Lower leg skin (tissue), 4 donors: Measurements from ENCODE around the gene NNMT. TPM values are rescaled to one million over a fixed set of nuclear protein-coding genes. Genes with fewer than 3 reads are reported as not detected.
A peak's percentile ranks its signal among the peaks of the same experiment; 100 is the strongest.

Experiments
- DNase-seq, 2 donors: peaks; one replicate each; pipeline ENCODE4 v3.0.0-alpha.2; 2019; ENCODE audit warnings: low spot score in 2 of 2
- H3K4me3 ChIP-seq: fragments of 200-600 bp; sonication (generic); 2 replicates; pipeline ENCODE4 v1.5.1; 2017; ENCODE audit warnings: mild to moderate bottlenecking, low read depth; ENCODE audit not compliant: poor library complexity, severe bottlenecking
- POLR2A ChIP-seq, 2 donors: fragments of 450-650 bp; IDR thresholded peaks; one replicate each; pipeline ENCODE4 v1.6.1; 2016 to 2017; ENCODE audit warnings: antibody characterized with exemption in 2 of 2, mild to moderate bottlenecking in 1 of 2, moderate library complexity in 1 of 2
- WGBS, 2 donors: methylation state at CpG; one replicate each; pipeline ENCODE4 v1.1.5; 2018; 5-methylcytosine and 5-hydroxymethylcytosine counted together
- intact Hi-C: fragments of 100-400 bp; cut with DNase I; formaldehyde crosslinking; loops from one replicate; pipeline ENCODE4 v1.15.0; 2023; ENCODE audit warnings: low total_unique reads
- total RNA-seq, 4 donors: library from RNA; depleted of rRNA; stranded (reverse); fragments of >200 nt; gene quantifications; one replicate each; pipeline ENCODE4 v1.1.0, GENCODE V29; 2016
- TF ChIP-seq, protein P1 (sequence below), 3 donors: fragments of 450-650 bp; IDR thresholded peaks; one replicate each; pipeline ENCODE4 v1.5.1; 2016; ENCODE audit warnings: antibody characterized with exemption in 3 of 3, mild to moderate bottlenecking in 3 of 3, moderate library complexity in 2 of 3

Gene NNMT
- total RNA-seq, 4 donors from 2014 or later, result 137 to 381 (median 145) TPM

DNA sequence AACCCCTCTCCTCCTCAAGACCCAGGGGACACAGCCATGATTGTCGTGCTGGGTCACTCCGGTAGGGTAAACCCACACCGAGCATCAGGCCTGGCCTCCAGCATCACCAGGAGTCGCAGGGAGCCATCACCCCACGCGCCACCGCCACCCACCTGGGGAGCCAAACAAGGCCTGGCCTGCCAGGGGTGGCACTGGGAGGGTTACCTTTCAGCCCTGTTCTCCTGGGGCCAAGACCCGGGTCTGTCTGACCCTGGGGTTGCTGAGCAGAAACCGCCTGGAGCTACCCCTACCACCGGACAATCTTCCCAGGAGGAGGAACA is 39.3 kb upstream of the NNMT start:
- no peak for TF ChIP-seq POLR2A (IDR thresholded peaks at IDR 0.05)
- TF ChIP-seq, protein P1, sequence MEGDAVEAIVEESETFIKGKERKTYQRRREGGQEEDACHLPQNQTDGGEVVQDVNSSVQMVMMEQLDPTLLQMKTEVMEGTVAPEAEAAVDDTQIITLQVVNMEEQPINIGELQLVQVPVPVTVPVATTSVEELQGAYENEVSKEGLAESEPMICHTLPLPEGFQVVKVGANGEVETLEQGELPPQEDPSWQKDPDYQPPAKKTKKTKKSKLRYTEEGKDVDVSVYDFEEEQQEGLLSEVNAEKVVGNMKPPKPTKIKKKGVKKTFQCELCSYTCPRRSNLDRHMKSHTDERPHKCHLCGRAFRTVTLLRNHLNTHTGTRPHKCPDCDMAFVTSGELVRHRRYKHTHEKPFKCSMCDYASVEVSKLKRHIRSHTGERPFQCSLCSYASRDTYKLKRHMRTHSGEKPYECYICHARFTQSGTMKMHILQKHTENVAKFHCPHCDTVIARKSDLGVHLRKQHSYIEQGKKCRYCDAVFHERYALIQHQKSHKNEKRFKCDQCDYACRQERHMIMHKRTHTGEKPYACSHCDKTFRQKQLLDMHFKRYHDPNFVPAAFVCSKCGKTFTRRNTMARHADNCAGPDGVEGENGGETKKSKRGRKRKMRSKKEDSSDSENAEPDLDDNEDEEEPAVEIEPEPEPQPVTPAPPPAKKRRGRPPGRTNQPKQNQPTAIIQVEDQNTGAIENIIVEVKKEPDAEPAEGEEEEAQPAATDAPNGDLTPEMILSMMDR (IDR thresholded peaks at IDR 0.05), result no peak

DNA sequence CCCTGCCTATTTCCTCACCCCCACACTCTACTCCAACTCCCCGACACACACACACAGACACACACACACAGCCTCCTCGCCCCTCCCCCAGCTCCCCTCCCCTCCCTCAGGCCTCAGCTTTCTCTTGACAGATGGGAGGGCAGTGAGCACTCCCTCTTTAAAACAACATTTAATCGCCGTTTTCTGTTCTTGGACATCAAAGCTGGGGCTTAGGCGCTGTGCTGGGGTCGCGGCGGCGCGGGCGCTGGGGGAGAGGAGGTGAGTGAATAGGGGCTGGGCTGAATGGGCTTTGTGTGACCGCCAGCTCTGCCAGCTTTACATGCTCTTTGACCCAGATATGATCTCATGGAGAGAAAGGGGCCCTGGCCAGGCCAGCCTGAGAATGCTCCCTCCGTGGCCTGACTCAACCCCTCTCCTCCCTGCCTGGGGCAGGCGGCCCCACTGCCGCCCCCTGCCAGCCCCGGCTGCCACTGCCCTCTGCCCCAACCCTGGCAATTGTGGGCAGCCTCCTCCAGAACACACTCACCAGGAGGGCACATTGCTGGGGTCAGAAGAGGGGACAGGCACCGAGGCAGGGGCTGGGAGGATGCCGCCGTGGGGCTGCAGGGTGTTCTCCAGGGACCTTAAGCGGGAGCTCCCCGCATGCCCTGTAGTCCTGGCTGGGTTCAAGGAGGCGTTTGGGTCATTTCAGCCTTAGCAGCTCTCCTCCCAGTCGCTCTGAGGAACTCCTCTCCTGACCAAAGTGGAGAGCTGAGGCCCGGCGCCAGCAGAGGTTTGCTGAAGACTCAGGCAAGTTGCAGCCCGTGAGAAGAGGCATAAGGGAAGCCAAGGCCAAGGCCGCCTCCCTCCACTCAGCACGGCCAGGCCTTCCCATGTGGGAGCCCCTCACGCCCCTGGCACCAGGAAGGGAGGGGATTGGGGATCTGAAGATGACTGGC is 38.3 kb upstream of the NNMT start:
- WGBS, 2 donors, result 46 to 54% methylated on average over 23 to 25 of the region's 29 CpGs
- peak; percentile 72 to 95 for DNase-seq
- no peak overlapping the region for H3K4me3 ChIP-seq
- TF ChIP-seq POLR2A (IDR thresholded peaks at IDR 0.05), result no peak
- TF ChIP-seq, protein P1 (IDR thresholded peaks at IDR 0.05), result no peak
- intact Hi-C loops, result loop anchor here (5.0 kb wide), 1 partner anchor 196 kb away; no protein-coding TSS in a partner anchor

More for the DNA sequence above, 39.3 kb upstream of the NNMT start:
- 83% methylated on average over 6 to 10 of the region's 10 CpGs for WGBS, 2 donors
- no peak for DNase-seq
- no peak overlapping the region for H3K4me3 ChIP-seq
- intact Hi-C loops, result loop anchor here (5.0 kb wide), 1 partner anchor 195 kb away; no protein-coding TSS in a partner anchor

DNA sequence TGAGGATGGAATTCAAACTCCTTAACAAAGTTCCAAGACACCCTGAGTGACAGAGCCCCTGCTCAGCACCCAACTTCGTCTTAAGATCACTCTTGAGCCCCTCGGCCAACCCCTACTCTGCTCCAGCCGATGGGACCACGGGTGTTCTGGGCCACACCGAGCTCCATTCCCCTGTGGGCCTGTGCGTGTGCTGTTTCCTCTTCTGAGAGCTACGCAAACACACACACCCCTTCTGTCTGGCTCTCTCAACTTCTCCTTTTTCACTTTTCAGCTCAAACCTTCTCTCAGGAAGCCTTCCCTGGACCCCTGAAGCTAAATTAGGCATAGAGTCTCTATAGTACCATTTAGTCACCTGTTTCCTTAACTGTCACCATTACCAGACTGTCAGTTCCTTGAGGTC is 37.5 kb upstream of the NNMT start:
- no peak for TF ChIP-seq POLR2A (IDR thresholded peaks at IDR 0.05)
- TF ChIP-seq, protein P1 (IDR thresholded peaks at IDR 0.05), result no peak
- WGBS, 2 donors, result 81 to 84% methylated on average over 7 of the region's 7 CpGs
- no peak for DNase-seq
- H3K4me3 ChIP-seq, result no peak overlapping the region
- intact Hi-C loops, result loop anchor here (5.0 kb wide), 1 partner anchor 196 kb away; no protein-coding TSS in a partner anchor

DNA sequence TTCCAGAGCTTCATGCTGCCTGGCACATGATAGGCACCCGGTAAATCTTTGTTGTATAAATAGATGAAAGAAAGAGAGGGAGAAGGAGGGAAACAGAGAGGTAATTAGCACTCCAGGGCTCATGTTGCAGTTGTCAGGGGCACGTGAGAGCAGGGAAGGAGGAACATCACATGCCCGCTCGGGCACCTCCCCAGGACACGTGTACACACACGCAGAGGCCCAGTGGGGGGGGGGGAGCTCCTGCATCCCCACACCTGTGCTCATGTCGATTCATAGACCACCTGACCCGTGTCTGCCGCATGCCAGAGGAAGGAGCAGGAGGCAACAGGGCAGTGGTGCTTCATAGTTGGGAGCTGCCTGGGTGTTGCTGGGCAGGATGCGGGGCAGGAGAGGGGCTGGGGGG is 37.1 kb upstream of the NNMT start:
- intact Hi-C loops, result loop anchor here (5.0 kb wide), 1 partner anchor 197 kb away; no protein-coding TSS in a partner anchor
- 43 to 48% methylated on average over 10 of the region's 10 CpGs for WGBS, 2 donors
- H3K4me3 ChIP-seq, result no peak overlapping the region
- DNase-seq, result peak; percentile 83 to 95
- no peak for TF ChIP-seq POLR2A (IDR thresholded peaks at IDR 0.05)
- TF ChIP-seq, protein P1 (IDR thresholded peaks at IDR 0.05), result no peak

DNA sequence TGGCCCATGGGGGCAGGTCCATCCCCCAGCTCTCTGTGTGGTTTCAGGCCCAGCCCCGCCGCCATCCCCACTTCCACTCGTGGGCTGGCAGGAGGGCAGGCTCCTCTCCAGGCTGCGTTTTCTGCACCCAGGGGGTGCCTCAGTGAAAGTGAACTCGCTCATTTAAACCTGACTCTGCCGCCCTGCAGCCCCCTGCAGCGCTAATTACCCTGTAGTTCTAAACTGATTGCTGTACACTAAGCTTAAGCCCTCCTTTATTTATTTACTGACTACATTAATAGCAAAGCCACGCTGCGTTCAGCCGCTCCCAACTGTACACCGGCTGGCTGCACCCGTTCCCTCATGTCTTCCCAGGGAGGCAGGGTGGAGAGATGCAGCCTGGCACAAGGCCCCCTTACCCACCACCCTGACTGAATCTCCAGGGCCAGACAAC is 36.6 kb upstream of the NNMT start:
- H3K4me3 ChIP-seq, result no peak overlapping the region
- 74 to 84% methylated on average over 10 to 12 of the region's 12 CpGs for WGBS, 2 donors
- no peak for DNase-seq
- TF ChIP-seq, protein P1 (IDR thresholded peaks at IDR 0.05), result no peak
- TF ChIP-seq POLR2A (IDR thresholded peaks at IDR 0.05), result no peak
- intact Hi-C loops, result loop anchor here (5.0 kb wide), 1 partner anchor 197 kb away; no protein-coding TSS in a partner anchor
